DND-41 (cell line): ENCODE results near the gene TSHZ2.

Experiments used
- ATAC-seq: fragments of 200-7000 bp; cut with Tn5 transposase; 3 replicates; pipeline ENCODE4 v1.9.1; 2021; ENCODE audit warnings: low read depth; ENCODE audit not compliant: insufficient read depth
- DNase-seq: peaks from one replicate; pipeline ENCODE4 v3.0.0-alpha.2; 2020
- H2AFZ ChIP-seq: 2 replicates; pipeline ENCODE4 v1.6.0; 2012; ENCODE audit warnings: low read depth, low read length
- H3K27ac ChIP-seq: 2 replicates; pipeline ENCODE4 v1.5.1; 2012; ENCODE audit warnings: low read length, inconsistent platforms
- H3K27me3 ChIP-seq: fragments of 200-600 bp; sonication (generic); 2 replicates; pipeline ENCODE4 v1.6.0; 2012; ENCODE audit warnings: low read length, mild to moderate bottlenecking, inconsistent platforms; ENCODE audit not compliant: insufficient read depth, poor library complexity
- H3K36me3 ChIP-seq: 2 replicates; pipeline ENCODE4 v1.5.1; 2012; ENCODE audit warnings: low read length, inconsistent platforms; ENCODE audit not compliant: insufficient read depth
- H3K4me1 ChIP-seq: 2 replicates; pipeline ENCODE4 v1.5.1; 2012; ENCODE audit warnings: mild to moderate bottlenecking, low read length; ENCODE audit not compliant: insufficient read depth
- H3K4me2 ChIP-seq: 2 replicates; pipeline ENCODE4 v1.6.0; 2012; ENCODE audit warnings: mild to moderate bottlenecking, moderate library complexity, low read length, inconsistent platforms; ENCODE audit not compliant: insufficient read depth
- H3K4me3 ChIP-seq, 2 experiments: fragments of 200-600 bp in 1 of 2; shearing (Covaris generic) in 1 of 2; 2 replicates each; pipeline ENCODE4 v1.5.1; 2012 to 2016; ENCODE audit warnings: inconsistent platforms in 2 of 2, low read length in 2 of 2, mild to moderate bottlenecking in 2 of 2, low read depth in 1 of 2, moderate library complexity in 1 of 2
- H3K79me2 ChIP-seq: 2 replicates; pipeline ENCODE4 v1.6.0; 2012; ENCODE audit warnings: low read length, inconsistent platforms; ENCODE audit not compliant: insufficient read depth
- H3K9ac ChIP-seq: 2 replicates; pipeline ENCODE4 v1.6.0; 2012; ENCODE audit warnings: low read depth, mild to moderate bottlenecking, inconsistent platforms, low read length, moderate library complexity
- H3K9me3 ChIP-seq: 2 replicates; pipeline ENCODE4 v1.5.1; 2012; ENCODE audit warnings: low read length, moderate library complexity, mild to moderate bottlenecking, inconsistent platforms; ENCODE audit not compliant: insufficient read depth, severe bottlenecking
- H4K20me1 ChIP-seq: 2 replicates; pipeline ENCODE4 v1.6.0; 2012; ENCODE audit warnings: low read length; ENCODE audit not compliant: insufficient read depth
- EZH2 ChIP-seq: IDR thresholded peaks from 3 replicates; pipeline ENCODE4 v1.6.1; 2012; ENCODE audit warnings: borderline replicate concordance, low read depth, mild to moderate bottlenecking, moderate library complexity, low read length, inconsistent platforms; ENCODE audit not compliant: severe bottlenecking
- TF ChIP-seq, protein P1 (sequence below): IDR thresholded peaks from 2 replicates; pipeline ENCODE4 v1.5.1; 2012; ENCODE audit warnings: borderline replicate concordance, low read length, moderate library complexity, mild to moderate bottlenecking; ENCODE audit not compliant: poor library complexity, severe bottlenecking; ENCODE audit errors: extremely low read depth

The TSHZ2 gene

DNA sequence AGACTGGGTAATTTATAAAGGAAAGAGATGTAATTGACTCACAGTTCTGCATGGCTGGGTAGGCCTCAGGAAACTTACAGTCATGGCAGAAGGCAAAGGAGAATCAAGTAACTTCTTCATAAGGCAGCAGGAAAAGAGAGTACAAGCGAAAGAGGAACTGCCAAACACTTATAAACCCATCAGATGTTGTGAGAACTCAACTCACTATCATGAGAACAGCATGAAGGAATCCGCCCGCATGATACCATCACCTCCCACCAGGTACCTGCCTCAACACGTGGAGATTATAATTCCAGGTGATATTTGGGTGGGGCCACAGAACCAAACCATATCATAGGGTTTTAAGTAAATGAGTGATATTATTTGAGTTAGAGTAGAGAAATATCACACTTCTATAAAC lies 189.3 kb downstream of the TSHZ2 start:
- Histone ChIP-seq H3K4me3 (no peak overlapping the region), H3K79me2 (no peaks in the 10 kb centered on the region), H3K4me1 (no peaks in the 10 kb centered on the region), H3K27me3 (peaks cover 8% of the 10 kb centered on the region), H4K20me1 (no peaks in the 10 kb centered on the region), H3K36me3 (no peaks in the 10 kb centered on the region), H3K9ac (no peak overlapping the region), H3K4me2 (no peak overlapping the region), H3K9me3 (no peaks in the 10 kb centered on the region), H2AFZ (no peak overlapping the region), H3K27ac (no peak overlapping the region)
- DNase-seq: no peak
- TF ChIP-seq EZH2: no peak
- TF ChIP-seq, protein P1, sequence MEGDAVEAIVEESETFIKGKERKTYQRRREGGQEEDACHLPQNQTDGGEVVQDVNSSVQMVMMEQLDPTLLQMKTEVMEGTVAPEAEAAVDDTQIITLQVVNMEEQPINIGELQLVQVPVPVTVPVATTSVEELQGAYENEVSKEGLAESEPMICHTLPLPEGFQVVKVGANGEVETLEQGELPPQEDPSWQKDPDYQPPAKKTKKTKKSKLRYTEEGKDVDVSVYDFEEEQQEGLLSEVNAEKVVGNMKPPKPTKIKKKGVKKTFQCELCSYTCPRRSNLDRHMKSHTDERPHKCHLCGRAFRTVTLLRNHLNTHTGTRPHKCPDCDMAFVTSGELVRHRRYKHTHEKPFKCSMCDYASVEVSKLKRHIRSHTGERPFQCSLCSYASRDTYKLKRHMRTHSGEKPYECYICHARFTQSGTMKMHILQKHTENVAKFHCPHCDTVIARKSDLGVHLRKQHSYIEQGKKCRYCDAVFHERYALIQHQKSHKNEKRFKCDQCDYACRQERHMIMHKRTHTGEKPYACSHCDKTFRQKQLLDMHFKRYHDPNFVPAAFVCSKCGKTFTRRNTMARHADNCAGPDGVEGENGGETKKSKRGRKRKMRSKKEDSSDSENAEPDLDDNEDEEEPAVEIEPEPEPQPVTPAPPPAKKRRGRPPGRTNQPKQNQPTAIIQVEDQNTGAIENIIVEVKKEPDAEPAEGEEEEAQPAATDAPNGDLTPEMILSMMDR: no peak
- no peak for ATAC-seq

DNA sequence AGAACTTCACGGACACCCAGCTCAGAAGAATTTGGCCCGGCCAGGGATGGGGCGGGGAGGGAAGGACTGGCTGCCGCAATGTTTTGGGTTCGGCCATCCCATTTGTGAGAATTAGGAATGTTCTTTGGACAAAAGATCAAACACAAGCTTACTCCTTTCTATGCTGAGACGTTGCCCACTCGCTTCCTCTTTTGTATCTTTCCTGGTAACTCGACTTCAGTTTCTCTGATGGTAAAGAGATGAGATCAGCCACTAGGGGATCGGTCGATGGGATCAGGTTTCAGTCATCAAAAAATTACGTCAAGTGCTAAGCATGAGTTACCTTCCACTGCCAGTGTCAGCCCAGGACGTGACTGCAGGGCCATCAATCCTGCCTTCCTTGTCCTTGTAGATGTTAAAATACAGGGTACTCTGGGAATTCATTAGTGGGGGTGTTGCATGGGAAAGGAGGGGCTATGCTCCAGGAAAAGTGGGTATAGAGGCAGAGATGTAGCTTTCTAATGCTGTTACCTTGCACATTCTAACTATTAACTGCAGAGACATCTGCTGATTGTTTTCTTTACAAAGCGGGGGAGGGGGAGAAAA lies 190.2 kb downstream of the TSHZ2 start:
- Histone ChIP-seq H3K4me1 (no peaks in the 10 kb centered on the region), H3K79me2 (no peaks in the 10 kb centered on the region), H2AFZ (no peak overlapping the region), H3K4me3 (no peak overlapping the region), H4K20me1 (no peaks in the 10 kb centered on the region), H3K9me3 (no peaks in the 10 kb centered on the region), H3K36me3 (no peaks in the 10 kb centered on the region), H3K27me3 (peaks cover 8% of the 10 kb centered on the region), H3K27ac (no peak overlapping the region), H3K9ac (no peak overlapping the region), H3K4me2 (no peak overlapping the region)
- ATAC-seq (no peak), DNase-seq (no peak)
- TF ChIP-seq EZH2: no peak
- TF ChIP-seq, protein P1: no peak

DNA sequence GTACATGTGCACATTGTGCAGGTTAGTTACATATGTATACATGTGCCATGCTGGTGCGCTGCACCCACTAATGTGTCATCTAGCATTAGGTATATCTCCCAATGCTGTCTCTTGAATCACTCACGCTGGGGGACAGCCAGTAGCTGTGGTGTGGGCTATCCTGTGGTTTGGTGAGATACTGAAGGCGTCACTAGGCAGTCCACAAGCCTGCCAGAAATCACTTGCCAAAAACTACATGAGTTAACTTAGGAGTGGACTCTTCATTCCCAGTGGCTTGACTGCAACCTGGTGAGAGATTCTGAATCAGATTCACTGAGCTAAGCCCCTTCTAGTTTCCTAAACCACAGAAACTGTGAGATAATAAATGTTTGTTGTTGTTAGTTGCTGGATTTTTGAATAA lies 191.3 kb downstream of the TSHZ2 start:
- Histone ChIP-seq H3K27me3 (peaks cover 15% of the 10 kb centered on the region), H3K9me3 (no peaks in the 10 kb centered on the region), H3K79me2 (no peaks in the 10 kb centered on the region), H3K4me3 (no peak overlapping the region), H3K4me1 (no peaks in the 10 kb centered on the region), H4K20me1 (no peaks in the 10 kb centered on the region), H3K9ac (no peak overlapping the region), H3K27ac (no peak overlapping the region), H3K4me2 (no peak overlapping the region), H3K36me3 (no peaks in the 10 kb centered on the region), H2AFZ (no peak overlapping the region)
- ATAC-seq (no peak), DNase-seq (no peak)
- no peak for TF ChIP-seq EZH2
- TF ChIP-seq, protein P1: no peak

DNA sequence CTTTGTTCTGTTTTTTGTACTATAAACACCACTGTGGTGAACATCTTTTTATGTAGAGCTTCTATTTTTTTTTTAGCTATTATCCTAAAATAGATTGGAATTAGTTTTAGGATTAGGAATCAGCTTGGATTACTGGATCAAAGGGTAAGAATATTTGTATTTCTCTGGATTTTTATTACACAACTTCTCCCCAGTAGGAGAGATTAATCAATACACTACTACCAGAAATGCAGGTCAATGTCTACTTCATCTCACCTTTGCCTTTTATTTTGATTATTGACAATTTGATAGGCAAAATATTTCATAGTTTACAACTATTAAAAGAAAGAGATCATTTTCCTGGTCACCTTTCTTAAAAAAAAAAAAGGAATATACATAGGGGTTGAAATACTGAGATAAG lies 191.9 kb downstream of the TSHZ2 start:
- Histone ChIP-seq H3K9ac (no peak overlapping the region), H4K20me1 (no peaks in the 10 kb centered on the region), H2AFZ (no peak overlapping the region), H3K27me3 (peaks cover 15% of the 10 kb centered on the region), H3K79me2 (no peaks in the 10 kb centered on the region), H3K4me3 (no peak overlapping the region), H3K36me3 (no peaks in the 10 kb centered on the region), H3K4me2 (no peak overlapping the region), H3K4me1 (no peaks in the 10 kb centered on the region), H3K27ac (no peak overlapping the region), H3K9me3 (no peaks in the 10 kb centered on the region)
- DNase-seq (no peak), ATAC-seq (no peak)
- no peak for TF ChIP-seq EZH2
- TF ChIP-seq, protein P1: no peak
